ENCODE measurements around the gene CEACAM8.

Gene CEACAM8

DNA sequence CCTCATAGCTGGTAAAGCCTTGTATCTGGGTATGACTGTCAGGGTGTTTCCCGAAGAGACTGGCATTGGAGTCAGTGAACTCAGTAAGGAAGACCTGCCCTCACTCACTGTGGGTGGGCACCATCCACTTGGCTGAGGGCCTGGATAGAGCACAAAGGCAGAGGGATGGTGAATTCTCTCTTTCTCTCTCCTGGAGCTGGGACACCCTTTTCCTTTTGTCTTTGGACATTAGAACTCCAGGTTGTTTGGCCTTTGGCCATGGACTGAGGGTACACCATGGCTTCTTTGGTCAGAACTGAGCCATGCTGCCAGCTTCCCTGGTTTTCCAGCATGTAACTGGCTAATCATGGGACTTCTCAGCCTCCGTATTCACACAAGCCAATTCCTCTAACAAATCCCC is 61.8 kb downstream of the CEACAM8 start:
- TF ChIP-seq CTCF (IDR thresholded peaks at IDR 0.05; ENCODE audit: low read depth, low read length, missing control alignments): no peak
- no peak overlapping the region for H3K4me3 ChIP-seq (replicated peaks; ENCODE audit: low read depth, low read length)
- no peak for DNase-seq (ENCODE audit: extremely low read depth, low read depth)

DNA sequence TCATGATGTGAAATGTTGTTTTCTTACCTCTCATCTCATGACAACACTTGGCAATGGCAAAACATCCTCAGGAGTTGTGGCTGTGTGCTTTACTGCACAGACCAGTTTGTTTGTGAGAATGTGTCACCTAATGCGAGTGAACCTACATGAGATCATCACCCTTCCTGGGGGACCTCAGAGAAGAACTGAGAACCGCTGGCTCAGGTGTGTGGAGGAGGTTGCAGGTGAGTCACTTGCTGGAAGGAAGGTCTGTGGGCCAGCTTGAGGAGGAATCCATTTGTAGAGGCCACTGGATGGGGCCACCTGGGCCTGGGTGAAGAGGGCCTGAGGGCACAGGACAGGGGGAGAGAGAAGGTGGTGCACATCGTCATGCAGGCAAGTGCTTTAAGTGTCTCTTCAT is 63.4 kb downstream of the CEACAM8 start:
- no peak for TF ChIP-seq CTCF (IDR thresholded peaks at IDR 0.05; ENCODE audit: low read depth, low read length, missing control alignments)
- no peak overlapping the region for H3K4me3 ChIP-seq (replicated peaks; ENCODE audit: low read depth, low read length)
- DNase-seq (ENCODE audit: extremely low read depth, low read depth): no peak
